K562 (cell line): ENCODE results near the gene ENC1. TPM values are rescaled to one million over a fixed set of nuclear protein-coding genes. Genes with fewer than 3 reads are reported as not detected.

Source experiments
- BRCA1 ChIP-seq, 2 experiments: fragments of 450-650 bp in 1 of 2; sonication (generic) in 1 of 2; formaldehyde crosslinking in 1 of 2; IDR thresholded peaks; 2 replicates each; pipeline versions ENCODE4 v1.5.0 to v1.6.1; 2017 to 2020; ENCODE audit warnings: mild to moderate bottlenecking in 1 of 2, missing genetic modification reagents in 1 of 2
- CCNT2 ChIP-seq: IDR thresholded peaks from 2 replicates; pipeline ENCODE4 v1.6.1; 2011; ENCODE audit warnings: borderline replicate concordance, low read depth, mild to moderate bottlenecking, moderate library complexity, mixed read lengths, low read length; ENCODE audit not compliant: insufficient read length; ENCODE audit errors: extremely low read depth
- CXXC5 ChIP-seq: fragments of 250-450 bp; sonication (Bioruptor Pico); IDR thresholded peaks from 2 replicates; pipeline ENCODE4 v1.8.0; 2022; ENCODE audit warnings: inconsistent platforms, mild to moderate bottlenecking, moderate library complexity
- HNRNPH1 ChIP-seq: fragments of 200-400 bp; formaldehyde crosslinking; optimal IDR thresholded peaks from 2 replicates; pipeline ENCODE3; 2017; ENCODE audit warnings: low read depth, mild to moderate bottlenecking, low read length, moderate library complexity
- KLF10 ChIP-seq: fragments of 250-450 bp; sonication (Bioruptor Pico); IDR thresholded peaks from 2 replicates; pipeline ENCODE4 v1.6.1; 2021; ENCODE audit warnings: matching md5 sums
- POLR2G ChIP-seq: fragments of 200-400 bp; formaldehyde crosslinking; IDR thresholded peaks from 2 replicates; pipeline ENCODE4 v1.6.1; 2017; ENCODE audit warnings: low read depth, mild to moderate bottlenecking, antibody characterized with exemption, low read length, moderate library complexity
- RBFOX2 ChIP-seq: fragments of 200-400 bp; formaldehyde crosslinking; IDR thresholded peaks from 2 replicates; pipeline ENCODE4 v1.6.1; 2017; ENCODE audit warnings: low read depth, mild to moderate bottlenecking, low read length, moderate library complexity
- REST ChIP-seq, 2 experiments: fragments of 450-650 bp; formaldehyde crosslinking in 1 of 2; IDR thresholded peaks; 2 replicates each; pipeline versions ENCODE4 v1.4.0 to v1.6.1; 2014 to 2020; ENCODE audit warnings: mild to moderate bottlenecking in 2 of 2, borderline replicate concordance in 1 of 2, low read depth in 1 of 2
- SIX5 ChIP-seq, 2 experiments: IDR thresholded peaks; 2 replicates each; pipeline ENCODE4 v1.6.1; 2011; ENCODE audit warnings: low read length in 2 of 2, borderline replicate concordance in 1 of 2, low read depth in 1 of 2, mild to moderate bottlenecking in 1 of 2, moderate library complexity in 1 of 2; ENCODE audit not compliant: insufficient read depth in 1 of 2
- SMAD2 ChIP-seq: fragments of 150-350 bp; IDR thresholded peaks from 2 replicates; pipeline ENCODE4 v1.6.1; 2014; ENCODE audit warnings: low read depth, mild to moderate bottlenecking, low read length
- TEAD1 ChIP-seq, 2 experiments: fragments of 450-650 bp in 1 of 2; sonication (generic) in 1 of 2; formaldehyde crosslinking; IDR thresholded peaks; 2 replicates each; pipeline versions ENCODE4 v1.4.0 to v1.8.0; 2020 to 2022; ENCODE audit warnings: mild to moderate bottlenecking in 2 of 2, missing genetic modification reagents in 1 of 2
- ZSCAN29 ChIP-seq: fragments of 450-650 bp; IDR thresholded peaks from 2 replicates; pipeline ENCODE4 v1.6.1; 2017
- polyA plus RNA-seq, 8 experiments: library from polyadenylated mRNA; depleted of rRNA in 4 of 8; stranded (reverse) in 5 of 8; unstranded in 3 of 8; fragments of >200 nt; fragmentation: Nextera tagmentation in 2 of 8; fragmentation: Illumina TruSeq in 1 of 8; extraction: Ambion mirVana in 2 of 8; extraction: Trizol in 1 of 8; gene quantifications; 2 replicates each; pipeline versions ENCODE4 v1.2.1 to v1.2.3, GENCODE V29; 2011 to 2014; ENCODE audit warnings: inconsistent platforms in 1 of 8, missing spikeins in 1 of 8
- total RNA-seq, 7 experiments: library from RNA; depleted of rRNA in 6 of 7; stranded (reverse); fragments of >200 nt in 6 of 7; fragmentation: Illumina TruSeq in 2 of 7; extraction: Trizol in 2 of 7; gene quantifications; 2 replicates each; pipeline versions ENCODE4 v1.2.1 to v1.2.3, GENCODE V29; 2011 to 2021; ENCODE audit warnings: low replicate concordance in 1 of 7
- TF ChIP-seq, protein P1 (sequence below): fragments of 250-450 bp; sonication (Bioruptor Pico); IDR thresholded peaks from 2 replicates; pipeline ENCODE4 v1.9.0; 2021; ENCODE audit warnings: mild to moderate bottlenecking
- TF ChIP-seq, protein P2 (sequence below): sonication (generic); formaldehyde crosslinking; IDR thresholded peaks from 2 replicates; pipeline ENCODE4 v1.8.0; 2022; ENCODE audit warnings: mild to moderate bottlenecking, missing genetic modification reagents

ENC1 gene
- total and polyA plus RNA-seq, 9 of the 15 experiments (the other 6 are each of a cell fraction or from before 2014, with no cell fraction given), result 0.17 to 3.2 (median 0.97) TPM

- no peak for TF ChIP-seq BRCA1 (IDR thresholded peaks at IDR 0.05)
- no peak for TF ChIP-seq BRCA1 (CRISPR knock-in tag; IDR thresholded peaks at IDR 0.05)
- peak; percentile 37; the same call in 1 of the 2 replicates for TF ChIP-seq REST (IDR thresholded peaks at IDR 0.05; ENCODE audit: borderline replicate concordance)
- TF ChIP-seq REST (CRISPR knock-in tag; IDR thresholded peaks at IDR 0.05; ENCODE audit: low read depth), result no peak
- TF ChIP-seq, protein P1, sequence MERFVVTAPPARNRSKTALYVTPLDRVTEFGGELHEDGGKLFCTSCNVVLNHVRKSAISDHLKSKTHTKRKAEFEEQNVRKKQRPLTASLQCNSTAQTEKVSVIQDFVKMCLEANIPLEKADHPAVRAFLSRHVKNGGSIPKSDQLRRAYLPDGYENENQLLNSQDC, result no peak
- no peak for TF ChIP-seq SMAD2
- TF ChIP-seq ZSCAN29, result no peak
- no peak for TF ChIP-seq TEAD1 (CRISPR knock-in tag; IDR thresholded peaks at IDR 0.05)
- TF ChIP-seq CXXC5 (CRISPR knock-in tag), result peak; percentile 51
- TF ChIP-seq, protein P2, sequence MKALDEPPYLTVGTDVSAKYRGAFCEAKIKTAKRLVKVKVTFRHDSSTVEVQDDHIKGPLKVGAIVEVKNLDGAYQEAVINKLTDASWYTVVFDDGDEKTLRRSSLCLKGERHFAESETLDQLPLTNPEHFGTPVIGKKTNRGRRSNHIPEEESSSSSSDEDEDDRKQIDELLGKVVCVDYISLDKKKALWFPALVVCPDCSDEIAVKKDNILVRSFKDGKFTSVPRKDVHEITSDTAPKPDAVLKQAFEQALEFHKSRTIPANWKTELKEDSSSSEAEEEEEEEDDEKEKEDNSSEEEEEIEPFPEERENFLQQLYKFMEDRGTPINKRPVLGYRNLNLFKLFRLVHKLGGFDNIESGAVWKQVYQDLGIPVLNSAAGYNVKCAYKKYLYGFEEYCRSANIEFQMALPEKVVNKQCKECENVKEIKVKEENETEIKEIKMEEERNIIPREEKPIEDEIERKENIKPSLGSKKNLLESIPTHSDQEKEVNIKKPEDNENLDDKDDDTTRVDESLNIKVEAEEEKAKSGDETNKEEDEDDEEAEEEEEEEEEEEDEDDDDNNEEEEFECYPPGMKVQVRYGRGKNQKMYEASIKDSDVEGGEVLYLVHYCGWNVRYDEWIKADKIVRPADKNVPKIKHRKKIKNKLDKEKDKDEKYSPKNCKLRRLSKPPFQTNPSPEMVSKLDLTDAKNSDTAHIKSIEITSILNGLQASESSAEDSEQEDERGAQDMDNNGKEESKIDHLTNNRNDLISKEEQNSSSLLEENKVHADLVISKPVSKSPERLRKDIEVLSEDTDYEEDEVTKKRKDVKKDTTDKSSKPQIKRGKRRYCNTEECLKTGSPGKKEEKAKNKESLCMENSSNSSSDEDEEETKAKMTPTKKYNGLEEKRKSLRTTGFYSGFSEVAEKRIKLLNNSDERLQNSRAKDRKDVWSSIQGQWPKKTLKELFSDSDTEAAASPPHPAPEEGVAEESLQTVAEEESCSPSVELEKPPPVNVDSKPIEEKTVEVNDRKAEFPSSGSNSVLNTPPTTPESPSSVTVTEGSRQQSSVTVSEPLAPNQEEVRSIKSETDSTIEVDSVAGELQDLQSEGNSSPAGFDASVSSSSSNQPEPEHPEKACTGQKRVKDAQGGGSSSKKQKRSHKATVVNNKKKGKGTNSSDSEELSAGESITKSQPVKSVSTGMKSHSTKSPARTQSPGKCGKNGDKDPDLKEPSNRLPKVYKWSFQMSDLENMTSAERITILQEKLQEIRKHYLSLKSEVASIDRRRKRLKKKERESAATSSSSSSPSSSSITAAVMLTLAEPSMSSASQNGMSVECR (CRISPR knock-in tag), result peak; percentile 52
- TF ChIP-seq RBFOX2, result peak; percentile 67
- TF ChIP-seq POLR2G, result peak; percentile 75
- TF ChIP-seq CCNT2, result peak; percentile 51
- TF ChIP-seq KLF10 (CRISPR knock-in tag), result no peak
- TF ChIP-seq HNRNPH1, result no peak
- TF ChIP-seq SIX5 (IDR thresholded peaks at IDR 0.05; ENCODE audit: borderline replicate concordance in 1 of 2, insufficient read depth in 1 of 2, low read depth in 1 of 2, low read length in 2 of 2), result no peak
These were observed at the start of gene ENC1 (continued) for GRCh38 chr5:74640450-74640953.
